GM23338 (cell line): ENCODE measurements around the gene CBFA2T3. TPM values are rescaled to one million over a fixed set of nuclear protein-coding genes. Genes with fewer than 3 reads are reported as not detected.

Source experiments
- ATAC-seq: fragments of 200-7000 bp; cut with Tn5 transposase; 3 replicates; pipeline ENCODE4 v1.9.1; 2020
- DNase-seq: peaks from one replicate; pipeline ENCODE4 v3.0.0-alpha.2; 2015; ENCODE audit warnings: low spot score
- H2AFZ ChIP-seq: fragments of 200-600 bp; sonication (generic); 2 replicates; pipeline ENCODE4 v1.8.0; 2016; ENCODE audit warnings: antibody characterized with exemption, mild to moderate bottlenecking, moderate library complexity
- H3F3A ChIP-seq: fragments of 200-600 bp; sonication (generic); replicated peaks from 2 replicates; pipeline ENCODE4 v1.8.0; 2017; ENCODE audit warnings: antibody characterized with exemption, mixed run types, low read depth
- H3K27ac ChIP-seq: fragments of 200-600 bp; sonication (generic); 2 replicates; pipeline ENCODE4 v1.6.1; 2016; ENCODE audit warnings: low read depth
- H3K27me3 ChIP-seq: fragments of 200-600 bp; sonication (generic); 2 replicates; pipeline ENCODE4 v1.8.0; 2016; ENCODE audit warnings: mild to moderate bottlenecking, mixed run types, moderate library complexity; ENCODE audit not compliant: insufficient read depth
- H3K36me3 ChIP-seq: fragments of 200-600 bp; sonication (generic); 2 replicates; pipeline ENCODE4 v1.8.0; 2016; ENCODE audit warnings: mild to moderate bottlenecking; ENCODE audit not compliant: insufficient read depth
- H3K4me1 ChIP-seq: fragments of 200-600 bp; sonication (generic); 2 replicates; pipeline ENCODE4 v1.8.0; 2016; ENCODE audit warnings: mild to moderate bottlenecking, moderate library complexity; ENCODE audit not compliant: insufficient read depth
- H3K4me2 ChIP-seq: fragments of 200-600 bp; sonication (generic); 2 replicates; pipeline ENCODE4 v1.7.1; 2017; ENCODE audit warnings: mixed run types
- H3K4me3 ChIP-seq: fragments of 200-600 bp; sonication (generic); 2 replicates; pipeline ENCODE4 v1.6.1; 2016; ENCODE audit warnings: mixed run types
- H3K79me2 ChIP-seq: fragments of 200-600 bp; sonication (generic); replicated peaks from 2 replicates; pipeline ENCODE4 v1.8.0; 2017; ENCODE audit warnings: mild to moderate bottlenecking; ENCODE audit not compliant: insufficient read depth
- H3K9me2 ChIP-seq: fragments of 200-600 bp; sonication (generic); 2 replicates; pipeline ENCODE4 v1.8.0; 2017; ENCODE audit not compliant: insufficient read depth
- H4K20me1 ChIP-seq: fragments of 200-600 bp; sonication (generic); replicated peaks from 2 replicates; pipeline ENCODE4 v1.8.0; 2017; ENCODE audit warnings: mild to moderate bottlenecking; ENCODE audit not compliant: insufficient read depth
- H3K27ac Mint-ChIP-seq: 2 replicates; pipeline ENCODE4 v1.8.0; 2020; ENCODE audit warnings: inconsistent platforms, mild to moderate bottlenecking, moderate library complexity, mixed read lengths
- H3K27me3 Mint-ChIP-seq: 3 replicates; pipeline ENCODE4 v1.8.0; 2022; ENCODE audit warnings: low read depth, mild to moderate bottlenecking, moderate library complexity, mixed read lengths, inconsistent platforms; ENCODE audit not compliant: insufficient read depth, poor library complexity
- H3K36me3 Mint-ChIP-seq: 3 replicates; pipeline ENCODE4 v1.8.0; 2021; ENCODE audit warnings: low read depth, mild to moderate bottlenecking, inconsistent platforms, moderate library complexity, mixed read lengths
- H3K4me1 Mint-ChIP-seq: 3 replicates; pipeline ENCODE4 v1.8.0; 2020; ENCODE audit warnings: mild to moderate bottlenecking, inconsistent platforms, mixed read lengths
- H3K4me3 Mint-ChIP-seq: 3 replicates; pipeline ENCODE4 v1.8.0; 2021; ENCODE audit warnings: moderate library complexity, mild to moderate bottlenecking, inconsistent platforms, mixed read lengths
- H3K9me3 Mint-ChIP-seq: 3 replicates; pipeline ENCODE4 v1.8.0; 2020; ENCODE audit warnings: moderate library complexity, mild to moderate bottlenecking, inconsistent platforms, mixed read lengths
- CTCF ChIP-seq, 2 experiments: fragments of 200-600 bp in 1 of 2; sonication (generic) in 1 of 2; conservative IDR thresholded peaks; 2 replicates each; pipeline versions ENCODE4 v1.5.1 to v1.6.1; 2016 to 2017; ENCODE audit warnings: antibody characterized with exemption in 2 of 2, low read depth in 2 of 2, mild to moderate bottlenecking in 2 of 2, moderate library complexity in 1 of 2
- EZH2phosphoT487 ChIP-seq: fragments of 200-600 bp; sonication (generic); IDR thresholded peaks from one replicate; pipeline ENCODE4 v1.8.1; 2018; ENCODE audit warnings: antibody characterized with exemption; ENCODE audit not compliant: unreplicated experiment
- POLR2AphosphoS5 ChIP-seq: IDR thresholded peaks from 2 replicates; pipeline ENCODE4 v1.6.1; 2016; ENCODE audit warnings: antibody characterized with exemption, low read depth
- REST ChIP-seq: IDR thresholded peaks from one replicate; pipeline ENCODE4 v1.6.1; 2018; ENCODE audit warnings: antibody characterized with exemption; ENCODE audit not compliant: unreplicated experiment
- STAT1 ChIP-seq: IDR thresholded peaks from one replicate; pipeline ENCODE4 v1.6.1; 2016; ENCODE audit warnings: antibody characterized with exemption; ENCODE audit not compliant: unreplicated experiment
- ZNF331 ChIP-seq: fragments of 250-450 bp; sonication (Bioruptor Pico); IDR thresholded peaks from 2 replicates; pipeline ENCODE4 v1.5.0; 2020; ENCODE audit warnings: low read depth, mild to moderate bottlenecking, moderate library complexity
- ZNF462 ChIP-seq: fragments of 250-450 bp; sonication (Bioruptor Pico); IDR thresholded peaks from 2 replicates; pipeline ENCODE4 v1.5.0; 2020; ENCODE audit warnings: mild to moderate bottlenecking, moderate library complexity
- polyA plus RNA-seq: library from polyadenylated mRNA; unstranded; fragments of >200 nt; fragmentation: Nextera tagmentation; extraction: Ambion mirVana; gene quantifications from 2 replicates; pipeline ENCODE4 v1.2.1, GENCODE V29; 2016
- total RNA-seq: library from RNA; depleted of rRNA; stranded (reverse); fragments of >200 nt; shearing (Covaris generic); gene quantifications from 2 replicates; pipeline ENCODE4 v1.2.3, GENCODE V29; 2014

Gene CBFA2T3
- total and polyA plus RNA-seq, 2 experiments from 2014 or later = 0.87 to 1.5 TPM

GRCh38 chr16:88895335-88895734, 81.7 kb downstream of the CBFA2T3 start:
- Histone ChIP-seq H4K20me1 (no peaks in the 10 kb centered on the region), H2AFZ (no peak overlapping the region), H3K4me1 (no peaks in the 10 kb centered on the region), H3K4me2 (no peak overlapping the region), H3K4me3 (no peak overlapping the region), H3K27ac (no peak overlapping the region), H3K27me3 (no peaks in the 10 kb centered on the region), H3K36me3 (no peaks in the 10 kb centered on the region), H3K9me2 (no peaks in the 10 kb centered on the region), H3K79me2 (no peaks in the 10 kb centered on the region), H3F3A (no peaks in the 10 kb centered on the region)
- no peaks in the 10 kb centered on the region for H3K36me3 Mint-ChIP-seq
- no peaks in the 10 kb centered on the region for H3K4me1 Mint-ChIP-seq
- H3K27ac Mint-ChIP-seq = no peak overlapping the region
- H3K4me3 Mint-ChIP-seq = no peak overlapping the region
- no peak for ATAC-seq
- TF ChIP-seq POLR2AphosphoS5 (no peak), EZH2phosphoT487 (no peak), ZNF462 (CRISPR knock-in tag) (no peak), ZNF331 (CRISPR knock-in tag) (no peak), CTCF (conservative IDR thresholded peaks at IDR 0.05; ENCODE audit: low read depth in 2 of 2) (no peak), REST (no peak), STAT1 (no peak)
- H3K27me3 Mint-ChIP-seq = peaks cover 11% of the 10 kb centered on the region
- no peak for DNase-seq
- H3K9me3 Mint-ChIP-seq = 0 out of 3 replicates have a peak, but pooled peaks cover 3% of the 10 kb centered on the region
